BE2C (cell line): Measurements from ENCODE around the gene ENGASE.

Experiments used
- DNase-seq: peaks from one replicate; pipeline ENCODE4 v3.0.0-alpha.2; 2020
- H3K27me3 ChIP-seq: fragments of 250-450 bp; sonication (Bioruptor Pico); 2 replicates; pipeline ENCODE4 v1.5.1; 2020; ENCODE audit warnings: mild to moderate bottlenecking
- H3K36me3 ChIP-seq: fragments of 250-450 bp; sonication (Bioruptor Pico); 2 replicates; pipeline ENCODE4 v1.5.1; 2020; ENCODE audit warnings: mild to moderate bottlenecking
- H3K4me1 ChIP-seq: fragments of 250-450 bp; sonication (Bioruptor Pico); 2 replicates; pipeline ENCODE4 v1.5.1; 2020
- H3K4me3 ChIP-seq: 2 replicates; pipeline ENCODE4 v1.5.1; 2011; ENCODE audit warnings: low read depth, low read length
- H3K9me3 ChIP-seq: fragments of 250-450 bp; sonication (Bioruptor Pico); 2 replicates; pipeline ENCODE4 v1.5.1; 2020
- TF ChIP-seq, protein P1 (sequence below): IDR thresholded peaks from 2 replicates; pipeline ENCODE4 v1.5.1; 2012; ENCODE audit warnings: mild to moderate bottlenecking, low read depth, low read length

The ENGASE gene

DNA sequence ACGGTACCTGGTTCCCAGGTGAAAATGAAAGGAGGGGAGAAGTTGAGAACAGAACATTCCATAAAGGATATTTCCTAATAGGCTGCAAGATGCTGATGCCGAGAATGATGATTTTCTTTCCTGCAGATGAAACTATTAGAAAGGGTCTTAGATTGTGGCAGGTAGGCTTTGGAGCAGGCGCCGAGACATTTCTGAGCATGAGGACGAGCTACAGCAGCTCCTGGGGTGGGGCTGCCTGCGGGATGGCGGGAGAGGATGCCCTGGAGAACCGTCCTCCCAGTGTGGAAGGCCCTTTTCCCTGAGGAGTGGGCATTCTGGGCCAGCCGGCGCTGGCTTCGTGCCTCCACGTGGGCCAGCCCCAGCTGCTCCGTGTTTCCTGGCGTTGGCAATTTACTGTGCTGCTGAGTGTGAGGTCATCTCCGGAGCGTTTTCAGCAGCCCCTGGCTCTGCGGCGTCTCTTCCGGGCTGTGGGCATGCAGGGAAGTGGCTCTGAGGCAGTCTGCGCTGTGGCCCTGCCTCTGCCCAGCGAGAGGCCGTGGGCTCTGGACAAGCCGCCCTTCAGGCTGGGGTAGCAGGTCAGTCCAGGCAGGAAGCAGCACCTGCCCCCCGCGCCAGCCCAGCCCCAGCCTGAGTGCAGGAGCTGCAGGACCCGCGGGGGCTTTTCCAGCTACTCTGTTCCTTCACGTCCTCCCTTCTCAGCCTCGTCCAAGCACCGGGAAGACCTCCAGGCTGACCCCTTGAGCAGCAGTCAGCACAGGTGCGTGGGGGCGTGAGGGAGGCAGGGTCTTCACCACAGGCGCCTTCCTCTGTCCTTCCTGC is 12.2 kb downstream of the ENGASE start:
- TF ChIP-seq, protein P1, sequence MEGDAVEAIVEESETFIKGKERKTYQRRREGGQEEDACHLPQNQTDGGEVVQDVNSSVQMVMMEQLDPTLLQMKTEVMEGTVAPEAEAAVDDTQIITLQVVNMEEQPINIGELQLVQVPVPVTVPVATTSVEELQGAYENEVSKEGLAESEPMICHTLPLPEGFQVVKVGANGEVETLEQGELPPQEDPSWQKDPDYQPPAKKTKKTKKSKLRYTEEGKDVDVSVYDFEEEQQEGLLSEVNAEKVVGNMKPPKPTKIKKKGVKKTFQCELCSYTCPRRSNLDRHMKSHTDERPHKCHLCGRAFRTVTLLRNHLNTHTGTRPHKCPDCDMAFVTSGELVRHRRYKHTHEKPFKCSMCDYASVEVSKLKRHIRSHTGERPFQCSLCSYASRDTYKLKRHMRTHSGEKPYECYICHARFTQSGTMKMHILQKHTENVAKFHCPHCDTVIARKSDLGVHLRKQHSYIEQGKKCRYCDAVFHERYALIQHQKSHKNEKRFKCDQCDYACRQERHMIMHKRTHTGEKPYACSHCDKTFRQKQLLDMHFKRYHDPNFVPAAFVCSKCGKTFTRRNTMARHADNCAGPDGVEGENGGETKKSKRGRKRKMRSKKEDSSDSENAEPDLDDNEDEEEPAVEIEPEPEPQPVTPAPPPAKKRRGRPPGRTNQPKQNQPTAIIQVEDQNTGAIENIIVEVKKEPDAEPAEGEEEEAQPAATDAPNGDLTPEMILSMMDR = no peak
- Histone ChIP-seq H3K4me1 (peaks cover 10% of the 10 kb centered on the region), H3K27me3 (peaks cover 14% of the 10 kb centered on the region), H3K9me3 (no peaks in the 10 kb centered on the region), H3K4me3 (no peak overlapping the region), H3K36me3 (no peaks in the 10 kb centered on the region; the same call in 1 of the 2 replicates)
- no peak for DNase-seq

DNA sequence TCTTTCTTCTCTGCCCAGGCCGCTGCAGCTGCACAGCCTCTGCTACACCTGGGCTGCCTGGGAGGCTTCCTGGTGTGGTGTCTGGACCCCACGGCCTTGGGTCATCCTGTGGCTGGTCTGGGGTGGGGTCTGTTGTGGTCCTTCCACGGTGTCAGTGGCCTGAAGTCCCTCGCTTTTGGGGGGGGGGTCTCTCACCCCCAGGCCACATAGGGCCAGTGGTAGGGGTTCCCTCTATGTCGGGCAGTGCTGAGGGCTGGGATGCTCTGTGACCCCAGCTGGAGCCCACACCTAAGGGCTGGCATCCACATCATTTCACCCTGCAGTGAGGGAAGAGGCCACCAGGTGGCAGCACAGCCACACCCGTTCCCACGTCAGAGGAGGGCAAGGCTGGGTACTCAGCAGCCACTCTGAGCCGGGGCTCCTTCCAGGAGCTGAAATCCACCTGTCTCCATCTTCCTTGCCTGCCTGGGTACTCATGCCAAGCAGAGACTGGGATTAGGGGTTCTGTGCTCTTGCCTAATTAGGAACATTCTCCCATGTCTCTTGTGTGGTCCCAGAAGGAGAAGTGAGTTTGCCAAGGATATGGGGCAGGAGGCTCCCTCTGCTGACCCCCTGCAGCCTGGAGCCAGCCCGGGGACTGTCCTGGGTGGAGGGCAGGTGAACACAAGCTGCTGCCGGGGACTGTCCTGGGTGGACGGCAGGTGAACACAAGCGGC is 13.0 kb downstream of the ENGASE start:
- no peaks in the 10 kb centered on the region; the same call in 1 of the 2 replicates for H3K36me3 ChIP-seq
- peak; percentile 82 for DNase-seq
- H3K4me1 ChIP-seq = peaks cover 3% of the 10 kb centered on the region
- H3K27me3 ChIP-seq = peaks cover 14% of the 10 kb centered on the region
- TF ChIP-seq, protein P1 = peak; percentile 93
- no peak overlapping the region for H3K4me3 ChIP-seq
- no peaks in the 10 kb centered on the region for H3K9me3 ChIP-seq

DNA sequence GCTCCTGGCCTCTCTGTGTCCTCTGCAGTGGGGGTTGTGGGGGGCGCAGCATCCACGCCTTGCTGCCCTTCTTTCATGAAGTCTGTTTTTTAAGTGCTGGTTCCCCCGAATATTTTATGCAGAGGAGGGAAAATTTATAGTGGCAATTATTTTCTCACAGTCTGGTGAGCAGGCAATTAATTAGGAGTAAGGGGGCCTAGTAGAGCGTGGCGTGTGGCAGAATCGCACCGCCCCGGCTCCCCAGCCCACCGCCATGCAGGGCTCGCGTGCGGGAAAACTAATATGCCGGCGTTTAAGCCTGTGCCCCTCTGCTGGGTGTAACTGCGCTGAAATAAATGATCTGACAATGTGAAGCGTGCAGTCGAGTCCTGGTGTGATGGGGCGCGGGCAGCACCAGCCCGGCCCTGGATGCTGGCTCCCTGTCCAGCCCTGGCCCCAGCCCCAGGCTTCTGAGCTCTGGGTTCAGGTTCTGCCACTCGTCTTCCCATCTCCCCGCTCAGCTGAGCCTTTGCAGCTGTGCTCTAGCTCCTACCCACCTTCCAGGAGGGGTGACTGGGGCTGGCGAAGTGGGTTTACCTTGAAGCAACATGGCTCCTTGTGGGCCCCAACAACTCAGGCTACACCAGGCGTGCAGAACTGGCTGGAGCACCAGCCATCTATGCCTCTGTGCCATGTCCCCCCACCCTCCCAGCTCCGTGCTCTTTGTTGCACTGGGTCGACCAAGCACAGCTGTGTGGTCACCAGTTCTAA is 13.8 kb downstream of the ENGASE start:
- Histone ChIP-seq H3K9me3 (no peaks in the 10 kb centered on the region), H3K27me3 (peaks cover 14% of the 10 kb centered on the region), H3K36me3 (no peaks in the 10 kb centered on the region; the same call in 1 of the 2 replicates), H3K4me1 (no peaks in the 10 kb centered on the region; the same call in 1 of the 2 replicates), H3K4me3 (no peak overlapping the region)
- TF ChIP-seq, protein P1 = no peak
- no peak for DNase-seq

DNA sequence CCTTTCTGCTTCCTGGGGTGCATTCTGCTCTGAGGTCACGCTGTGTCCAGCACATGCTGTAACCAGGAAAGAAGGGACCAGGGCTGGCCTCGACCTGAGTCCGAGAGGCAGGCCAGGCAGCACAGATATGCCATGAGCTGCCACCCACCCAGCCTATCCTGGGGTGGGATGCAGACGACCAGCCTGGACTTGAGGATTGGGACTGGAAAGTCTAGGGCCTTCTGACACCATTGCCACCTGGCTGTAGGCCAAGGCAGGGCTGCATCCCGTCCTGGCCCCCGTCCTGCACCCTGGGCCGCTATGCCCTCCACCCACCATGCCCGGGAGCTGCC is 14.3 kb downstream of the ENGASE start:
- Histone ChIP-seq H3K36me3 (no peaks in the 10 kb centered on the region), H3K27me3 (peaks cover 14% of the 10 kb centered on the region), H3K4me1 (no peaks in the 10 kb centered on the region; the same call in 1 of the 2 replicates), H3K9me3 (no peaks in the 10 kb centered on the region), H3K4me3 (no peak overlapping the region)
- DNase-seq = no peak
- TF ChIP-seq, protein P1 = no peak

DNA sequence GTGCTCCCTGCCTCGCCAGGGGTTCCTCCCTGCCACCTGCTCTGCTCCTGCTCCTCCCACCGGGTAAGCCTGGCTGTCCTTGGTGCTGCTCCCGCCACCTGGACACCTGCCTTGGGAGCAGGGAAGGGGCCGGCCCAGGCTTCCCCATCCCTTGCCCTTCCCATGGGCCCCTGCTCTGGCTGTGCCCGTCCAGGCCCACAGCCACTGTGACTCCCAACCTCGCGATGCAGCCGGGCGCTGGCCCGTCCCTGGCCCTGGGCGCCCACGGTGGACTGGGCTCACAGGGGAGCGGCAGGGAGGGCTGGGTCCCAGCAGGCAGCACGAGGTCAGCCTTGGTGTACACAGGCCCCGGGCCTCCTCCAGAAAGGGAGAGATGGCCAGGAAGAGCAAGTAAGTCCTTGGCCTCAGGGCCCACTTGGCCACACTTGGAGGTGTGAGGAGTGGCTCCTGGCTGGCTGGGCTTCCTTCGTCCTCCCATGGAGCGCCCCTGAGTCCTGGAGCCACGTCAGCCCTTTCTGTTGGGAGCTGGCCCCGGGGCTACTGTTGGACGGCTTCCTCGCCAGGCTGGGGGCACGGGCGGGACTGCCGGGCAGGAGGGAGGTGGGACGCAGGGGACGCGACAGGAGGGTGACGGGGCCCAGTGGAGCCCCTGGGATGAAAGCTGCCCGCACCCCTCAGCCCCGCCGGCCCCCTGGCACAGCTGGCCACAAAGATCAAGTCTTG is 15.3 kb downstream of the ENGASE start:
- Histone ChIP-seq H3K4me3 (no peak overlapping the region), H3K36me3 (no peaks in the 10 kb centered on the region), H3K9me3 (no peaks in the 10 kb centered on the region), H3K27me3 (peaks cover 14% of the 10 kb centered on the region), H3K4me1 (no peaks in the 10 kb centered on the region; the same call in 1 of the 2 replicates)
- DNase-seq = no peak
- TF ChIP-seq, protein P1 = no peak
